ENCODE data around the gene CHRNE.

CHRNE gene

DNA sequence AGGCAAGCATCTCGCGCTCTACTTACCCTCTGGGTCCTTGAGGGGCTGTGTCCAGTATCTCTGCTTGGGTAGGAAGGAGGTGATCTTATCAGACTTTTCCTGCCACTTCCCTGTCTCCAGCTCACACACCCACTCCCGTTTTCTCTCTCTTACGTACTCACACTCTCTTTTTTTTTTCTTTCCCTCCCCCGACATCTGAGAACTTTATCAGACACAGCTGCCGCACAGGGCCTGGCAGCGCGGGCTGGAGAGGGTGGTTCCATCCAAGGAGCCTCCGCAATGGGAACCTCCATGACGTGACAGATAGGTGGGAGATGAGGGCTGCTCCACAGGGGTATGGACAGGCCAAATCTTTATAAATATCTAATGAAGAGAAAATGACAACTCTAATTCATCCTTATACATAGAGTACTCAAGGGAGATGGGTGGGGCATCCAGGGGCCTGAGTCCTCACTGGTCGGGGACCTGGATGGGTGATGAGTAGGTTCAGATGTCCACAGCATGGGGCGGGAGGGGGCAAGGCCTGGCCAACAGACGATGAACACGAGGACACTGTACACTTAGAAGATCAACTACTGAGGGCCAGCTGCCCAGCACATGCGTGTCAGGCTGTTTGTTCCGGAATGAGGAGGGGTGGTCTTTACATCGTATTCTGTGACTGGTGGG is 46.5 kb downstream of the CHRNE start:
- no peak overlapping the region for H3K27ac ChIP-seq (ENCODE audit: low read length)

DNA sequence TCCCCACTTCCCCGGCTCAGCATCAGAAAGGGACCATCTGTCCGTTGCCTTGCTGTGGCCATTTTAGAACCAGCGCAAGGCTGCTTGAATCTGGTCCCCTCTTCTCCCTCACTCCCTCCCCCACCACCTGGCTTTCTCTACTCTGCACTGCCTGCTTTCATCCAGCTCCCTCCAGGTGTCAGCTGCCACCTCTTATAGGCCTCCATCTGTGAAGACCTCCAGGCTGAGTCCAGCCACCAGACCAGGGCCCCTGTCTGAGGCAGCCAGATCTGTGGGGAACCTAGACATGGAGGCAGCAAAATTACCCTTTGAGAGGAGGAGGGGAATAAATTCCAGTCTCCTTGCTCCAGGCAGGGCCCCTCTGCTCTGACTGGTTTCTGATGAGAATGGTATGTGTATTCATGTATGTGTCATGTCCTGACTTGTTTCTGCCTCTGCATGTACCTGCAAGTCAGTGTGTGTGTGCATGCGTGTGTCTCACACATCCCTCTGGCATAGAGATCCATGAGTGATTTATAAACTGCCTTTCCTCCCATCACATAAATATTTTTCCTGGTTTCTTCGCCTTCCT is 48.7 kb downstream of the CHRNE start:
- Histone ChIP-seq H3K27me3 (ENCODE audit: low read depth, low read length) (no peaks in the 10 kb centered on the region), H3K9ac (ENCODE audit: low read length) (no peak overlapping the region), H4K20me1 (ENCODE audit: insufficient read depth, low read length) (no peaks in the 10 kb centered on the region; the same call in 1 of the 2 replicates), H3K4me2 (ENCODE audit: low read length) (no peak overlapping the region), H3K4me1 (ENCODE audit: low read length) (peaks cover 2% of the 10 kb centered on the region; the same call in 1 of the 2 replicates), H2AFZ (ENCODE audit: low read depth, low read length) (no peak overlapping the region), H3K36me3 (replicated peaks; ENCODE audit: low read depth, low read length) (no peaks in the 10 kb centered on the region), H3K9me3 (ENCODE audit: insufficient read depth, low read length) (no peaks in the 10 kb centered on the region), H3K27ac (ENCODE audit: low read length) (no peak overlapping the region), H3K4me3 (ENCODE audit: low read length) (no peak overlapping the region), H3K79me2 (ENCODE audit: low read length) (no peaks in the 10 kb centered on the region)
- no peak for TF ChIP-seq EZH2phosphoT487 (IDR thresholded peaks at IDR 0.05; ENCODE audit: low read depth)
- TF ChIP-seq, protein P1, sequence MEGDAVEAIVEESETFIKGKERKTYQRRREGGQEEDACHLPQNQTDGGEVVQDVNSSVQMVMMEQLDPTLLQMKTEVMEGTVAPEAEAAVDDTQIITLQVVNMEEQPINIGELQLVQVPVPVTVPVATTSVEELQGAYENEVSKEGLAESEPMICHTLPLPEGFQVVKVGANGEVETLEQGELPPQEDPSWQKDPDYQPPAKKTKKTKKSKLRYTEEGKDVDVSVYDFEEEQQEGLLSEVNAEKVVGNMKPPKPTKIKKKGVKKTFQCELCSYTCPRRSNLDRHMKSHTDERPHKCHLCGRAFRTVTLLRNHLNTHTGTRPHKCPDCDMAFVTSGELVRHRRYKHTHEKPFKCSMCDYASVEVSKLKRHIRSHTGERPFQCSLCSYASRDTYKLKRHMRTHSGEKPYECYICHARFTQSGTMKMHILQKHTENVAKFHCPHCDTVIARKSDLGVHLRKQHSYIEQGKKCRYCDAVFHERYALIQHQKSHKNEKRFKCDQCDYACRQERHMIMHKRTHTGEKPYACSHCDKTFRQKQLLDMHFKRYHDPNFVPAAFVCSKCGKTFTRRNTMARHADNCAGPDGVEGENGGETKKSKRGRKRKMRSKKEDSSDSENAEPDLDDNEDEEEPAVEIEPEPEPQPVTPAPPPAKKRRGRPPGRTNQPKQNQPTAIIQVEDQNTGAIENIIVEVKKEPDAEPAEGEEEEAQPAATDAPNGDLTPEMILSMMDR (IDR thresholded peaks at IDR 0.05; ENCODE audit: low read depth, low read length), result no peak

More for the DNA sequence above, 46.5 kb downstream of the CHRNE start:
- H3K4me2 ChIP-seq (ENCODE audit: low read length), result no peak overlapping the region
- H3K36me3 ChIP-seq (replicated peaks; ENCODE audit: low read depth, low read length), result no peaks in the 10 kb centered on the region
- no peak overlapping the region for H2AFZ ChIP-seq (ENCODE audit: low read depth, low read length)
- TF ChIP-seq, protein P1 (IDR thresholded peaks at IDR 0.05; ENCODE audit: low read depth, low read length), result no peak
- TF ChIP-seq EZH2phosphoT487 (IDR thresholded peaks at IDR 0.05; ENCODE audit: low read depth), result no peak
- H3K4me3 ChIP-seq (ENCODE audit: low read length), result no peak overlapping the region
- H3K9ac ChIP-seq (ENCODE audit: low read length), result no peak overlapping the region
- H4K20me1 ChIP-seq (ENCODE audit: insufficient read depth, low read length), result no peaks in the 10 kb centered on the region; the same call in 1 of the 2 replicates
- H3K9me3 ChIP-seq (ENCODE audit: insufficient read depth, low read length), result no peaks in the 10 kb centered on the region
- no peaks in the 10 kb centered on the region for H3K27me3 ChIP-seq (ENCODE audit: low read depth, low read length)
- H3K79me2 ChIP-seq (ENCODE audit: low read length), result no peaks in the 10 kb centered on the region
- H3K4me1 ChIP-seq (ENCODE audit: low read length), result peaks cover 2% of the 10 kb centered on the region; the same call in 1 of the 2 replicates

DNA sequence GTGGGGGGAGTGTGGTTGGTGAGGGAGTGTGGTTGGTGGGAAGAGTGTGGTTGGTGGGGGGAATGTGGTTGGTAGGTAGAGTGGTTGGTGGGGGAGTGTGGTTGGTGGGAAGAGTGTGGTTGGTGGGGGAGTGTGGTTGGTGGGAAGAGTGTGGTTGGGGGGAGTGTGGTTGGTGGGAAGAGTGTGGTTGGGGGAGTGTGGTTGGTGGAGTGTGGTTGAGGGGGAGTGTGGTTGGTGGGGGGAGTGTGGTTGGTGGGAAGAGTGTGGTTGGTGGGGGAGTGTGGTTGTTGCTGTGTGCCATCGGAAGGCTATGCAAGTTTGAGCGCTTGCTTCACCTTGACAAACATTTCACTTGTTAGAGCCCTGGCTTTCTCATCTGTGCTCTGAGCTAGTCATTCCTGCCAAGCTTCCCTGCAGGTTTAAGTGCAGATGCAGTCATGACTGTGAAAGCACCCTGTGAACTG is 49.7 kb downstream of the CHRNE start:
- Histone ChIP-seq H3K27ac (ENCODE audit: low read length) (no peak overlapping the region), H3K79me2 (ENCODE audit: low read length) (no peaks in the 10 kb centered on the region)

More for the DNA sequence above, 49.7 kb downstream of the CHRNE start:
- H3K9ac ChIP-seq (ENCODE audit: low read length), result no peak overlapping the region
- no peaks in the 10 kb centered on the region for H3K27me3 ChIP-seq (ENCODE audit: low read depth, low read length)
- no peak for TF ChIP-seq EZH2phosphoT487 (IDR thresholded peaks at IDR 0.05; ENCODE audit: low read depth)
- TF ChIP-seq, protein P1 (IDR thresholded peaks at IDR 0.05; ENCODE audit: low read depth, low read length), result no peak
- H3K4me3 ChIP-seq (ENCODE audit: low read length), result no peak overlapping the region
- H4K20me1 ChIP-seq (ENCODE audit: insufficient read depth, low read length), result no peaks in the 10 kb centered on the region; the same call in 1 of the 2 replicates
- H3K4me1 ChIP-seq (ENCODE audit: low read length), result no peaks in the 10 kb centered on the region
- no peaks in the 10 kb centered on the region for H3K9me3 ChIP-seq (ENCODE audit: insufficient read depth, low read length)
- H3K4me2 ChIP-seq (ENCODE audit: low read length), result no peak overlapping the region
- H2AFZ ChIP-seq (ENCODE audit: low read depth, low read length), result no peak overlapping the region
- no peaks in the 10 kb centered on the region for H3K36me3 ChIP-seq (replicated peaks; ENCODE audit: low read depth, low read length)

Measured in OCI-LY3 (cell line).